Fibroblast of skin of left quadriceps (primary cell): Measurements from ENCODE around the gene RAB5A.
"Not testable (repeated sequence)": the region's sequence is repeated elsewhere in the genome, so short reads cannot be mapped to it uniquely, and the experiment has no call there.

Experiments used
- DNase-seq, 2 experiments: peaks; one replicate each; pipeline ENCODE4 v3.0.0-alpha.2; 2013; ENCODE audit warnings: low read depth in 2 of 2

RAB5A gene

DNA sequence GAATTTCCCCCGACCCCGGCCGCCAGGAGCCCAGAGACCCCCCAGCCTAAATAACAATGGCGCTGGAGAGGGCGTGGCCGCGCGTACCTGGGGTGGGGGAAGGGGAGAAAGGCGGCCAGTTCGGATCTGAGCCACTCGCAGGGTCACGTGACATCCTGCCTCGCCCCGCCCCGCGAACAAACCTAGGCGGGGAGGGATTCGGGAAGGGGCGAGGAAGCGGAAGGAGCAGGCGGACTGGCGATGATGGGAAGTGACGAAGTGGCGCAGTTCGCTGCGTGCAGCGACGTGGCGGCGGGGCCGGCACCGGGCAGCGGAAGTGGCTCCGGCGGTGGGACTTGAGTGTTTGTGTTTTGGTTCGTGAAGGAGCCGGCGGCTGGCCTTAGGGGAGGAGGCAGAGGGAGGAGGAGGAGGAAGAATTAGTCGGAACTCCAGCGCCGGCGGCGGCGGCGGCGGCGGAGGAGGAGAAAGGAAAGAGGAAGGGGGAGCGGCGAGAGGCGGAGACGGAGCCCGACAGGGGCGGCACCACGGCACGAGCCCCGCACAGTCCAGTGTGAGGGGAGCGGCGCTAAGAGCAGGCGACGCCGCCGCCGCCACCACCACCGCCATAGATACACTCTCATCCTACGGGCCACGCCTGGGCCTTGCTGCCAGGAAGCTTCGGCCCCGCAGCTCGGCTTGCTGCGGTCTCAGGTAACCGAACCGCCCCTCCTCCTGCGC is at the start of gene RAB5A:
RAB5A (plus strand) TSS at position 266 of the 717 bp plus-strand sequence. CDS start 3,802 bp downstream, outside the sequence.
- peak; percentile 97 to 98 for DNase-seq

DNA sequence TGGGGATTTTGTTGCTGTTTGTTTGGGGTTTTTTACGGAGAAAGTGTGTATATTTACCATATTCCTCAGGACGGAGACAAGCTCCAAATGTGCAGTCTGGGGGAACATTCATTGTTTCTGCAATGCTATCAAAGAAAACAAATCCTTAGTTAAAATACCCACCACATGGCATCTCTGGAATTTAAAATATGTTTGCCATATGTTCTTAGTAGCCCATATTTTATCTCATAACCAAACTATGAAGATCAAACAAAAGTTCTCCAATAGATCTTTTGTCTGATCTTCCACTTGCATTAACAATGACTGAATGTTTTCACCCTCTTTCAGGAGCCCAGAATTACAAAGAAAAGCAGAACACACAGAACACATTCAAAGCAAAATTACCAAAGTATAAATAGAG is 48.2 kb upstream of the RAB5A start:
- no peak for DNase-seq

GRCh38 chr3:19899264-19899663 is 47.6 kb upstream of the RAB5A start:
- DNase-seq = no peak

GRCh38 chr3:19899833-19900232 is 47.1 kb upstream of the RAB5A start:
- not testable (repeated sequence) for DNase-seq

DNA sequence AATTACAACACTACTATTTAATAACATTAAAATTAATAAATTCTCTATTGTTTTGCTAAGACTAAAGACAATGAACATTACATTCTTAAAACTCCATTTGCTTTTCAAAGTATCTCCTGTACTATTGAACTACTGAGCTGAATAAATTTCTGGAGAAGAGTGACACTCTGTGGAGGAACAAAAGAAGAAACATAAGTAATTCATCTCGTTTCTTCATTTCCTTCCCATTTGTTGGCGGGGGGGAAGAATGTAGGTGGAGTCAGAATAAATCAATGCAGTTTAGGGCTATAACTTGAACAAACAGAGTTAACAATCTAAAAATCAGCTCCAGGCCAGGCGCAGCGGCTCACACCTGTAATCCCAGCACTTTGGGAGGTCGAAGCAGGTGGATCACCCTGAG is 45.6 kb upstream of the RAB5A start:
- no peak for DNase-seq

- no peak for DNase-seq
These were observed 45.0 kb upstream of the RAB5A start for GRCh38 chr3:19901918-19902317.

DNA sequence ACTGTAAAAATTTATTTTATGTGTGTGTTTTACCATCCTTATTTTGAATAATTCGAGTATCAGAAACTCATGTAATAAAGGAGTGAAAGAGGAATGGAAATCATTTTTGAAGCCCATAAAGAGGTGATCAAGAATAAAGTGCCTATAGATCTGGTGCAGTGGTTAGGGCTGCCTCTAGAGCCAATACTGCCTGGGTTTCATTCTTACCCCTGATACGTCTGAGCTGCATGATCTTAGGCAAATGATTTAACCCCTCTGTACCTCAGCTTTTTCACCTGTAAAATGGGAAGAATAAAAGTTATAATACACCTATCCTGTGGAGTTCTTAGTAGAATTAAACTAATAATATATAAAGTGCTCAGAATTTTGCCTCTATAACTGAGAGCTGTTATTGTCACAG is 43.2 kb upstream of the RAB5A start:
- no peak for DNase-seq

GRCh38 chr3:19907523-19907922 is 39.4 kb upstream of the RAB5A start:
- DNase-seq = no peak

GRCh38 chr3:19911452-19911851 is 35.4 kb upstream of the RAB5A start:
- DNase-seq = no peak

DNA sequence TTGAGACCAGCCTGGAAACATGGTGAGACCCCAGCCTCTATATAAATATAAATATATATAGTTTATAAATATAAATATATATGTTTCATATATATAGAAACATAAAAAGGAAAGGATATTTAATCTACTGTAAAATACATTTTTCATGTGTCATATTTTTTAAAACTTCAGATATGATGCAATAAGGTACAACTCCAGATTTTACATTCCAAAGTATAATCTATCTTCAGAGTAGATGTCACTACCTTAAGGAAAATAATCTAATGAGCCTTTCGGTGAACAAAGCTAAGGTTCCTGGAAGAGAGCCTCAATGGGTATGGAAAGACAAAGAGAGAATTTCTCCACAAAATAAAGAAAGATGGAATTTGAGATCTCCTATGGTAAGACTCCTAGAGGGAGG is 29.7 kb upstream of the RAB5A start:
- DNase-seq = no peak

DNA sequence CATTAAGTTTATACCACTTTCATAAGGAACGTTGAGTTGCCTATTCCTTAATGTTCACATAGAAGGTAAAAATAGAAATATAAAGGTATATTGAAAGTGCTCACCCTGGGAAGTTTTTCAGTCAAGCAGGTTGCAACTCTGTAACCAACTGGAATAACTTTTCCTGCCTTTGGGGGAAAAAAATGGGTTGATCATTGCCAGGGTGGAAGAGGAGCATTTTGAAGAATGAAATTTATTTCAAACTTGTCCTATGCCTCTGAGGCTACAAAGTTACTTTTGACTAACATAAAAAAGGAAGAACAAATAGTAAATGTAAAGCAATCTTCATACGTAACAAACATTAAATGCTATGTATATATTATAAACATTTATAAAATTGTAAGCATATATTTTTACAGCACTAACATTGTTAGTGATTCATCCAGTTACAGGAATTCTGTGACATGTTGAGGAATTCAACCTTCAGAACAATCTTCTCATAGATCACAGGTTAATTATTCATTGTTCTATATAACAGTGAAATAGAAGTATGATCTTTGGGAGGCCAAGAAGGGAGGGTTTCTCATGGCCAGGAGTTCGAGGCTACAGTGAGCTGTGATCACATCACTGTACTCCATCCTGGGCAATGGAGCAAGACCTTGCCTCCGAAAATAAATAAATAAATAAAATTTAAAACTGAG is 26.4 kb upstream of the RAB5A start:
- DNase-seq = no peak

DNA sequence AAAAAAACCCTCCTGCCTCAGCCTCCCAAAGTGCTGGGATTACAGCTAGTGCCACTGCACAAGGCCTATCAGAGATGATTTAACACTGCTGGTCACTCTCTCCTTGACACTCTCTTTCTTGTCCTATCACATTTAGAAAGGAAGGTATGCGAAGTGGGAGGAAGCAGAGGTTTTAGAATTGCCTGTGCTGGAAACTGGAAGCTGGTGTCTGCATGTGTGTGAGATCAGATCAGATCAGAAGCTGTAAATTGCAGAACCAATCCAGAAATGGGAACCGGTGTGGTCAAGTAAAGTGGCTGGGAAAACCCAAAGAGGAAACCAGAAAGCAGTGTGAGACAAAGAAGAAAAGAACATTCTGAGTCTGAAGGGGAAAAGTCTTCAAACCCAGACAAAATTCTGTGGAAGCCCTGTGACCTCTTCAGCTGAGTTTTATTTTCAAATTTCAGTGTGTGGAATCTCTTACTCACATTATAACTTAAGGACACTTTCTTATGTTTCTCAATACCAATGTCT is 15.7 kb upstream of the RAB5A start:
- no peak for DNase-seq

DNA sequence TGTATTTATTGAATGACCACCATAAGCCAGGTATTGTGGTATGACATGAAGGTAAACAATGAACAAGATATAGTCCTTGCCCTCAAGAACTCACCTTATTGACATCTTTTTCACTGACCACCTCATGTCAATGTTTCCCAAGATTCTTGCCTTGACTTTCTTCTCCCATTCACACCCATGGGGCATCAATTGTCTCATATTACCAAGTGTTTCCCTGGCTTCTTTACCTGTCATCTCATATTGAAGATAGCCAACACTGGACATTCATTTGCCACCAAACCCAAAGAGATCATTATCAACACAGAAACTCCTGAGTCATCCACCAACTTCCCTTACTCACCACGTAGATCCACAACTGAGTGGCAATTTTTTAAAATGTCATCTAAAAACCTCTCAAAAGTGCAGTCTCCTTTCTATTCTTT is 15.1 kb upstream of the RAB5A start:
- no peak for DNase-seq

DNA sequence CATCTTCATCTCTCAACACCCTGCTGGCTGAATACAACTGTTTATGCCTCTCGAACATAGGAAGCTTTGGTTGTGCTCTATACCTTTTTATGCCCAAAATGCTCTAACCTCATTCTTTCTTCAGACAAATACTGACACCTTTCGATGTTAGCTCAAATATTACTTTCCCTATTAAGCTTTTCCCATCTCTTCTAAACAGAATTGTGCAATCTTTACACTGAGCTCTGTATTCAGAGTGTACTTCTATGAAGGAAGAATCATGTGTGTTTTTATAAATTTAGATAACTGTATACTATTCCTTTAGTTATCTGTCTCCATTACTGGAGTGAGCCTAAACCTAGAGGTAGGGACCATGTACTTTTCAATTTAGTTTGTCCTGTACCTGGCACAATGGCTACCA is 14.5 kb upstream of the RAB5A start:
- DNase-seq = no peak

DNA sequence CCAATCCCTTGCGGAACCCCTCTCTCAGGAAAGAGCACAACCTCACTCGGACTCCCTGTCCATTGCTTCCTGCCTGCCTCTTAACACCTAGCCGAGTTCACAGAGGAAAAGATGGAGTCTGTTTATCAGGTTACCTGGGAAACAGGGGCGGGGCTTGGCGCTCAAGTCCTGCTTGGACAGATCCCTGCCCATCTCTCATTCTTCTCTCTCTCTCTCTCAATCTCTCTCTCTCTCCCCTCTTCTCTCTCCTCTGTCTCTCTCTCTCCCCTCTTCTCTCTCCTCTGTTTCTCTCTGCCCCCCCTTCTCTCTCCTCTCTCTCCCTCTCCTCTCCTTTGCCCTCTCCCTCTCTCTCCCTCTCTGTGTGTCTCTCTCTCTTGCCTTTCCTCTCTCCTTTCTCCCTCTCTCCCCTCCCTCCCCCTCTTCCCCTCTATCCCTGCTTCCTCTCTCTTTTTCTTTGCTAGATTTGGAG is 12.8 kb upstream of the RAB5A start, which contains the start of gene EFHB:
EFHB (minus strand) TSS at position 120 of the 469 bp plus-strand sequence. CDS start 199 bp downstream, outside the sequence.
- no peak for DNase-seq

- no peak for DNase-seq
These were observed 9.2 kb upstream of the RAB5A start for GRCh38 chr3:19937459-19938294.

- no peak for DNase-seq
These were observed 8.6 kb upstream of the RAB5A start for GRCh38 chr3:19938295-19938627.

GRCh38 chr3:19940643-19941042 is 6.3 kb upstream of the RAB5A start:
- DNase-seq = no peak

DNA sequence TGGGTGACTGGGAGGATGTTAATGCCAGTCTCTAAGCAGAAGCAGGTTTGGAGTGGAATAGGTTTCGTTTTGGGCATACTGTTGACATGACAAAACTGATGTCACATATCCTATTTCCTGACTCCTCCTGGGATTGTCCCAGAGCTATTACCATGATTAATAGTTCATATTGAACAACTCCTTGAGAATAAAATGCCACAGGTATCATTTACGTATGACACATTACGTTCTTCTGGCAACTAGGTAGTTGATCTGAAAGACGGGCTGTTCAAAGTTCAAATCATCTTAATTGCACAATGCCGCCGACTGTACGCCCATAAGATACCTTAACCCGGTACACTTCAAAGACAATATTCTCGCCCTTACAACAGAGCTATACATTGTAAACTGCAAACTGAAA is 1.4 kb upstream of the RAB5A start:
- DNase-seq = no peak

DNA sequence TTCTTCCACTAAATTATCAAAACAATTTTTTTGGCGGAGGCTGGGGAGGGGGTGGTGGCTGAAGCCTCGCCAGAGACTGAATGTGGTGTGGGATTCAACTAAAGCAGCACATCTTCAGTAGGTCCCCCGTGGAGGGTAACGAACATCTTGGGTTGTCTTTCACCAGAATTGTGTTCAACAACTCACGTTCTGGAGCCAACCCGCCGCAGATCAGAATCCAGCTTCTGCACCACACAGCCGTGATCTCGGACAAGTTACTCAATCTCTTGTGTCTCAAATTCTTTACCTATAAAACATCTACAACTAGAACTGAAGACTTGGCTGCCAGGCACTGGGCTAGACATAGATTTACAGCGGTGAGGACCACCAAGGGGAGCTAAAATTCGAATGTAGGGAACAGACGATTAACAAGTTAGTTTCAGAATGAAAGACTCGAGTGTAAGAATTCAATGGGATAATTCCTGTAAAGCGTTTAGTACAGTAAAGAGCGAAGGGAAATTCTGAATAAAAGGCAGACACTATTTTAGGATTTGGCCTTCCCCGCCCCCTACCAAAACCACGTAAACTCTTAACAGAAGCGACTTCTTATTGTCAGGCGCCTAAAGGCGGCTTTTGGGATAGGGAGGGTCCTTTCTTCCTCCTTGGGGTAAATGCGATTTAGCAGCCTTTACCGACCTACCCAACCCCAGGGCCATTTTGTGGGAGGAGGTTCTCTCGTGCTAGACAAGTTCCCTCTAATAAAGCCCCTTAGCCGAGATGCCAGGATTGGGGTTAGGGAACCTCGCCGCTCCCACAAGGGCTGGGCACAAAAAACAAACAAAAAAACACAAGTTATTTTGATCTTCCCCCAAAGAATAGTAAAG is 697 bp upstream of the RAB5A start:
- DNase-seq = peak in 1 of 2 experiments; percentile 7

DNA sequence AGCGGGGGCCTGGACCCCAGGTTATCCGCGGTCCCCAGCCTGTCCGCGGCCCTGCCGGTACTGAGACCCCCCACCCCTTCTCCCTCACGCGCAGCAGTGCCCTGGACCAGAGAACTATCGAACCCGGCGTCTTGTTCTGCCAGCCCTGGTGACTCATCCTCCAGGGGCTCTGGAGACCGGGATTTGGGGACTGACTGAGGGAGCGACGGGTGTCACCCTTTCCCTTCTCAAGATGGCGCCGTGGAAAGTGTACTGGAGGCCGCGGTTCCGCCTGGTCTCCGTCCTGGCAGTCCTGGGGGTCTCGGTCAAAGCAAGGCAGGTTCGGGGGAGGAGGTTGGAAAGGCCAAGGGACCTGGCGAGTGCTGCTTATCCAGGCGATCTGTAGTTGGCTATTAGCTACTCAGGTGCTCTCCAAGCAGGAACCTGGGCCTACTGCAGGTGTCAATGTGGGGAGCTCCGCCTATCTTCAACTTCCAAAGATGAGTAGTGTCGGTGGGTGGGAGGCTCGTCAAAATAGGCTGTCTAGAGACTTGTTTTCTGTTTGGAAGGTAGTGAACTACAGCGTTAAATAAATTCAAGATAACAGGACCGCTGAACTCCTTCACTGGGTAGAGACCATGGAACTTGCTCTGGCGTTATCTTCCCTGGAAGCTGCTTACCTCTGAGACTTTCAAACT is 790 bp downstream of the RAB5A start:
- DNase-seq = no peak
